HG03280 (cell line): ENCODE results near the gene MLLT10.
"Not testable (repeated sequence)": the region's sequence is repeated elsewhere in the genome, so short reads cannot be mapped to it uniquely, and the experiment has no call there.

Experiments used
- ATAC-seq: cut with Tn5 transposase; IDR thresholded peaks from one replicate; pipeline ENCODE4 v1.9.1; 2021; ENCODE audit warnings: mild to moderate bottlenecking, moderate library complexity; ENCODE audit not compliant: unreplicated experiment

Gene MLLT10

GRCh38 chr10:21570761-21571521 lies 36.9 kb downstream of the MLLT10 start:
- ATAC-seq = no peak

- ATAC-seq = no peak
These were observed 38.5 kb downstream of the MLLT10 start for GRCh38 chr10:21572578-21572977.

GRCh38 chr10:21574514-21574913 lies 40.5 kb downstream of the MLLT10 start:
- not testable (repeated sequence) for ATAC-seq

- ATAC-seq = no peak
These were observed 45.3 kb downstream of the MLLT10 start for GRCh38 chr10:21579291-21579690.

GRCh38 chr10:21581421-21581834 lies 47.4 kb downstream of the MLLT10 start:
- ATAC-seq = peak; percentile 85

GRCh38 chr10:21584834-21585530 lies 51.0 kb downstream of the MLLT10 start:
- ATAC-seq = no peak

- ATAC-seq = no peak
These were observed 53.4 kb downstream of the MLLT10 start for GRCh38 chr10:21587391-21587790.

GRCh38 chr10:21588159-21588558 lies 54.1 kb downstream of the MLLT10 start:
- not testable (repeated sequence) for ATAC-seq

- ATAC-seq = no peak
These were observed 60.0 kb downstream of the MLLT10 start for GRCh38 chr10:21593986-21594385.

- no peak for ATAC-seq
These were observed 65.5 kb downstream of the MLLT10 start for GRCh38 chr10:21599582-21599981.

GRCh38 chr10:21600804-21601433 lies 66.9 kb downstream of the MLLT10 start:
- ATAC-seq = no peak

GRCh38 chr10:21602313-21602712 lies 68.3 kb downstream of the MLLT10 start:
- no peak for ATAC-seq

- ATAC-seq = no peak
These were observed 69.7 kb downstream of the MLLT10 start for GRCh38 chr10:21603721-21604120.

GRCh38 chr10:21604651-21605050 lies 70.6 kb downstream of the MLLT10 start:
- ATAC-seq = no peak

GRCh38 chr10:21607907-21608306 lies 73.9 kb downstream of the MLLT10 start:
- no peak for ATAC-seq

- peak; percentile 53 for ATAC-seq
These were observed 80.0 kb downstream of the MLLT10 start for GRCh38 chr10:21614000-21614399.

GRCh38 chr10:21617267-21617666 lies 83.2 kb downstream of the MLLT10 start:
- ATAC-seq = no peak

GRCh38 chr10:21623291-21623690 lies 89.3 kb downstream of the MLLT10 start:
- no peak for ATAC-seq

- ATAC-seq = not testable (repeated sequence)
These were observed 90.4 kb downstream of the MLLT10 start for GRCh38 chr10:21624421-21624820.

GRCh38 chr10:21624951-21625350 lies 90.9 kb downstream of the MLLT10 start:
- no peak for ATAC-seq

- no peak for ATAC-seq
These were observed 91.7 kb downstream of the MLLT10 start for GRCh38 chr10:21625623-21626229.
